Measurements from ENCODE around the gene SETDB2. TPM values are rescaled to one million over a fixed set of nuclear protein-coding genes. Genes with fewer than 3 reads are reported as not detected.
A peak's percentile ranks its signal among the peaks of the same experiment; 100 is the strongest.

Gene SETDB2
- total and polyA plus RNA-seq, 2 of the 13 experiments (the other 11 are each of a cell fraction or from before 2014, with no cell fraction given) = 8.1 to 8.7 TPM

GRCh38 chr13:49466292-49466838 is 22.3 kb downstream of the SETDB2 start (continued):
- TF ChIP-seq FOXP4 (CRISPR knock-in tag; IDR thresholded peaks at IDR 0.05) (peak; percentile 43), IRF1 (CRISPR knock-in tag; IDR thresholded peaks at IDR 0.05; ENCODE audit: low read depth) (no peak), SIN3A (IDR thresholded peaks at IDR 0.05; ENCODE audit: borderline replicate concordance, low read depth, low read length) (no peak), ZNF281 (CRISPR knock-in tag; IDR thresholded peaks at IDR 0.05; ENCODE audit: borderline replicate concordance) (no peak), ZNF678 (CRISPR knock-in tag; IDR thresholded peaks at IDR 0.05) (no peak), ZNF337 (CRISPR knock-in tag; IDR thresholded peaks at IDR 0.05; ENCODE audit: borderline replicate concordance, low read depth) (no peak), MAFG (CRISPR knock-in tag; IDR thresholded peaks at IDR 0.05) (no peak), ZNF331 (CRISPR knock-in tag; IDR thresholded peaks at IDR 0.05) (no peak), ZNF746 (CRISPR knock-in tag; IDR thresholded peaks at IDR 0.05) (no peak), DPF2 (CRISPR knock-in tag; IDR thresholded peaks at IDR 0.05; ENCODE audit: borderline replicate concordance, low read depth) (no peak), ZNF567 (CRISPR knock-in tag; IDR thresholded peaks at IDR 0.05; ENCODE audit: borderline replicate concordance) (no peak), ZNF225 (CRISPR knock-in tag; IDR thresholded peaks at IDR 0.05) (no peak), CSRNP2 (CRISPR knock-in tag; conservative IDR thresholded peaks at IDR 0.05; ENCODE audit: low read depth) (no peak), ZNF232 (CRISPR knock-in tag; IDR thresholded peaks at IDR 0.05; ENCODE audit: borderline replicate concordance) (no peak), POGZ (CRISPR knock-in tag; IDR thresholded peaks at IDR 0.05) (0 out of 2 replicates have a peak, but pooled peaks have one; percentile 5), NR1H2 (CRISPR knock-in tag; IDR thresholded peaks at IDR 0.05; ENCODE audit: borderline replicate concordance, low read depth) (no peak), IRF2 (CRISPR knock-in tag; IDR thresholded peaks at IDR 0.05) (no peak; the same call in 1 of the 2 replicates), ZBTB21 (CRISPR knock-in tag; IDR thresholded peaks at IDR 0.05) (no peak), HMG20B (CRISPR knock-in tag; conservative IDR thresholded peaks at IDR 0.05) (no peak), EP300 (IDR thresholded peaks at IDR 0.05; ENCODE audit: low read depth in 2 of 2, low read length in 2 of 2) (peak in 1 of 2 experiments; percentile 49; a peak in 1 of 4 replicates), EP300 (CRISPR knock-in tag; IDR thresholded peaks at IDR 0.05; ENCODE audit: borderline replicate concordance) (no peak)
- TF ChIP-seq, protein P1, sequence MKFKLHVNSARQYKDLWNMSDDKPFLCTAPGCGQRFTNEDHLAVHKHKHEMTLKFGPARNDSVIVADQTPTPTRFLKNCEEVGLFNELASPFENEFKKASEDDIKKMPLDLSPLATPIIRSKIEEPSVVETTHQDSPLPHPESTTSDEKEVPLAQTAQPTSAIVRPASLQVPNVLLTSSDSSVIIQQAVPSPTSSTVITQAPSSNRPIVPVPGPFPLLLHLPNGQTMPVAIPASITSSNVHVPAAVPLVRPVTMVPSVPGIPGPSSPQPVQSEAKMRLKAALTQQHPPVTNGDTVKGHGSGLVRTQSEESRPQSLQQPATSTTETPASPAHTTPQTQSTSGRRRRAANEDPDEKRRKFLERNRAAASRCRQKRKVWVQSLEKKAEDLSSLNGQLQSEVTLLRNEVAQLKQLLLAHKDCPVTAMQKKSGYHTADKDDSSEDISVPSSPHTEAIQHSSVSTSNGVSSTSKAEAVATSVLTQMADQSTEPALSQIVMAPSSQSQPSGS (CRISPR knock-in tag; IDR thresholded peaks at IDR 0.05) = no peak
